Cardiac muscle cell (in vitro differentiated cells and primary cell): Measurements from ENCODE around the gene DAND5. TPM values are rescaled to one million over a fixed set of nuclear protein-coding genes. Genes with fewer than 3 reads are reported as not detected.
A peak's percentile ranks its signal among the peaks of the same experiment; 100 is the strongest.

Source experiments
- DNase-seq, 2 donors: peaks; one replicate each; pipeline versions ENCODE4 v3.0.0 to v3.0.0-alpha.2; 2010 to 2017; ENCODE audit warnings: low read depth in 1 of 2, low spot score in 1 of 2
- H3K27ac ChIP-seq: fragments of 200-600 bp; sonication (generic); 2 replicates; pipeline ENCODE4 v1.5.1; 2016
- H3K27me3 ChIP-seq: fragments of 200-600 bp; sonication (generic); 2 replicates; pipeline ENCODE4 v1.6.0; 2016; ENCODE audit warnings: control low read depth
- H3K36me3 ChIP-seq: fragments of 200-600 bp; sonication (generic); 2 replicates; pipeline ENCODE4 v1.5.1; 2016; ENCODE audit warnings: control low read depth
- H3K4me1 ChIP-seq: fragments of 200-600 bp; sonication (generic); 2 replicates; pipeline ENCODE4 v1.8.1; 2017; ENCODE audit warnings: low read depth, mild to moderate bottlenecking, mixed run types
- H3K4me3 ChIP-seq: fragments of 200-600 bp; sonication (generic); 2 replicates; pipeline ENCODE4 v1.5.1; 2016; ENCODE audit warnings: mild to moderate bottlenecking
- H3K9me3 ChIP-seq: fragments of 200-600 bp; sonication (generic); 2 replicates; pipeline ENCODE4 v1.5.1; 2017; ENCODE audit warnings: low read depth, mild to moderate bottlenecking, control low read depth
- CTCF ChIP-seq: IDR thresholded peaks from 2 replicates; pipeline ENCODE4 v1.5.1; 2012; ENCODE audit warnings: low read depth, mild to moderate bottlenecking, low read length
- polyA plus RNA-seq: library from polyadenylated mRNA; unstranded; fragments of >200 nt; fragmentation: Nextera tagmentation; extraction: Ambion mirVana; gene quantifications from 2 replicates; pipeline ENCODE4 v1.2.1, GENCODE V29; 2016
- total RNA-seq: library from RNA; depleted of rRNA; stranded (reverse); fragments of >200 nt; gene quantifications from 2 replicates; pipeline ENCODE4 v1.2.3, GENCODE V29; 2016

Gene DAND5
- total and polyA plus RNA-seq, 2 experiments from 2014 or later = 0.07 TPM; not detected in 1

- no peaks in the 10 kb centered on the region for H3K9me3 ChIP-seq
- TF ChIP-seq CTCF = no peak
- DNase-seq = no peak
- H3K4me3 ChIP-seq = no peak overlapping the region
- no peaks in the 10 kb centered on the region for H3K36me3 ChIP-seq
- no peaks in the 10 kb centered on the region for H3K4me1 ChIP-seq
- H3K27ac ChIP-seq = no peak overlapping the region
- H3K27me3 ChIP-seq = peaks cover 100% of the 10 kb centered on the region
Measured at GRCh38 chr19:13001502-13002165, 32.3 kb downstream of the DAND5 start.

- H3K4me3 ChIP-seq = no peak overlapping the region
- DNase-seq = peak in 1 of 2 donors; percentile 78
- H3K27me3 ChIP-seq = peaks cover 100% of the 10 kb centered on the region
- H3K27ac ChIP-seq = no peak overlapping the region
- no peak for TF ChIP-seq CTCF
- no peaks in the 10 kb centered on the region for H3K36me3 ChIP-seq
- H3K4me1 ChIP-seq = no peaks in the 10 kb centered on the region
- H3K9me3 ChIP-seq = no peaks in the 10 kb centered on the region
Measured at GRCh38 chr19:13002166-13002898, 33.0 kb downstream of the DAND5 start.

- no peaks in the 10 kb centered on the region for H3K4me1 ChIP-seq
- no peaks in the 10 kb centered on the region for H3K36me3 ChIP-seq
- no peak for TF ChIP-seq CTCF
- H3K4me3 ChIP-seq = no peak overlapping the region
- H3K27me3 ChIP-seq = peaks cover 100% of the 10 kb centered on the region
- no peaks in the 10 kb centered on the region for H3K9me3 ChIP-seq
- DNase-seq = no peak
- no peak overlapping the region for H3K27ac ChIP-seq
Measured at GRCh38 chr19:13003081-13003480, 33.7 kb downstream of the DAND5 start.

DNA sequence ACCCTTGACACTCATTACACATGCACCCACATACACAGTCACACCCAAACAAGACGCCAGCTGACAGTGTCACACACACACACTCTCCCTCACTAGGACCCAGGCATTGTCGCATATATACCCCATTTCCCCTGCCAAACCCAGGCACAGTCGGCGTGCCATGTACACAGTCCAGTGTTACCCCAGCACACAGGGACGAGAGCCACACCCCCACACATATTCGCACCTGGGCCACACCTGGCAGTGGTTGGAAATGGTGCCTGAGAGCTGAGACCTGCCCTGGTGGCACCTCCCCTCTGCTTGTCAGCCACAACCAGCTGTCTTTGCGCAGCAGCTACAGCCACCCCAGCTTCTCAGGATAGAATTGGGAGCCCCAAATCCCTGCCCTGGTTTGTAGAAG is 34.9 kb downstream of the DAND5 start:
- no peak for TF ChIP-seq CTCF
- no peaks in the 10 kb centered on the region for H3K9me3 ChIP-seq
- peaks cover 100% of the 10 kb centered on the region for H3K27me3 ChIP-seq
- H3K27ac ChIP-seq = no peak overlapping the region
- no peaks in the 10 kb centered on the region for H3K36me3 ChIP-seq
- H3K4me1 ChIP-seq = no peaks in the 10 kb centered on the region
- no peak for DNase-seq
- H3K4me3 ChIP-seq = no peak overlapping the region

DNA sequence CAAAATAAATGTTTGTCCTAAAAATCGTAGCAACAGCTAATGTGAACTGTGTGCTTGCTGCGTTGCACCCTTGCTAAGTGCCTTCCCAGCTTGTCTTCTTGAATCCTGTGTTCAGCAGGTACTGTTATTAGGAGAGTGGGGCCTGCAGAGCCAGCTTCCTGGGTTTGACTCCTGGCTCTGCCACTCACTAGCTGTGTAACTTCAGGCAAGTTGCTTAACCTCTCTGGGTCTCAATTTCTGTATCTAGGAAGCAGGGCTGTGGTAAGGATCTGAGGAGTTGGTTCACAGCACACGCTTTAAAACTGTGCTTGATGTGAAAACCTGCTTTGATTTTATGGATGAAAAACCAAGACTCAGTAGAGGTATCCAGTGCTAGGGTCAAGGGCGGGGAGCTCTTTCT is 35.9 kb downstream of the DAND5 start:
- Histone ChIP-seq H3K4me3 (no peak overlapping the region), H3K27ac (no peak overlapping the region), H3K36me3 (no peaks in the 10 kb centered on the region), H3K4me1 (no peaks in the 10 kb centered on the region), H3K27me3 (peaks cover 100% of the 10 kb centered on the region), H3K9me3 (no peaks in the 10 kb centered on the region)
- no peak for TF ChIP-seq CTCF
- DNase-seq = no peak
